Stimulated activated CD8-positive, alpha-beta memory T cell treated with anti-CD3 and anti-CD28 coated beads, Interleukin-4, amount 100 ng/mL, for 48 hours (primary cell): ENCODE data around the gene CYS1.

Source experiments
- DNase-seq: peaks from one replicate; pipeline ENCODE4 v3.0.0-alpha.2; 2020

CYS1 gene

GRCh38 chr2:10091182-10091888 lies 11.1 kb upstream of the CYS1 start:
- DNase-seq = no peak

GRCh38 chr2:10089565-10090190 lies 9.5 kb upstream of the CYS1 start:
- no peak for DNase-seq

- DNase-seq = no peak
Measured at GRCh38 chr2:10087360-10087759, 7.1 kb upstream of the CYS1 start.

GRCh38 chr2:10086950-10087349 lies 6.7 kb upstream of the CYS1 start:
- DNase-seq = no peak

GRCh38 chr2:10085668-10086059 lies 5.5 kb upstream of the CYS1 start:
- DNase-seq = no peak

- no peak for DNase-seq
Measured at GRCh38 chr2:10085043-10085667, 4.9 kb upstream of the CYS1 start.

- DNase-seq = no peak
Measured at GRCh38 chr2:10084223-10084865, 4.1 kb upstream of the CYS1 start.

- DNase-seq = no peak
Measured at GRCh38 chr2:10083692-10084211, 3.5 kb upstream of the CYS1 start.

GRCh38 chr2:10083046-10083445 lies 2.8 kb upstream of the CYS1 start:
- DNase-seq = no peak

GRCh38 chr2:10080536-10081304 lies 509 bp upstream of the CYS1 start:
- DNase-seq = no peak

- DNase-seq = no peak
Measured at GRCh38 chr2:10079266-10079869, 843 bp downstream of the CYS1 start.

- DNase-seq = no peak
Measured at GRCh38 chr2:10078704-10079265, 1.4 kb downstream of the CYS1 start.

GRCh38 chr2:10078001-10078400 lies 2.2 kb downstream of the CYS1 start:
- DNase-seq = no peak

- no peak for DNase-seq
Measured at GRCh38 chr2:10076988-10077527, 3.2 kb downstream of the CYS1 start.

GRCh38 chr2:10076511-10076910 lies 3.7 kb downstream of the CYS1 start:
- DNase-seq = no peak

- DNase-seq = no peak
Measured at GRCh38 chr2:10075571-10076209, 4.5 kb downstream of the CYS1 start.

- DNase-seq = no peak
Measured at GRCh38 chr2:10075101-10075500, 5.1 kb downstream of the CYS1 start.

- DNase-seq = no peak
Measured at GRCh38 chr2:10073706-10074105, 6.5 kb downstream of the CYS1 start.

- peak; percentile 82 for DNase-seq
Measured at GRCh38 chr2:10072656-10073480, 7.3 kb downstream of the CYS1 start.

GRCh38 chr2:10071595-10071994 lies 8.6 kb downstream of the CYS1 start:
- no peak for DNase-seq
